H9 (cell line): ENCODE data around the gene ARHGEF2. TPM values are rescaled to one million over a fixed set of nuclear protein-coding genes. Genes with fewer than 3 reads are reported as not detected.
"Not testable (repeated sequence)": the region's sequence is repeated elsewhere in the genome, so short reads cannot be mapped to it uniquely, and the experiment has no call there.

Experiments
- DNase-seq: peaks from one replicate; pipeline ENCODE4 v3.0.0-alpha.2; 2017
- H2AFZ ChIP-seq: one replicate; pipeline ENCODE4 v1.6.1; 2013; ENCODE audit warnings: mild to moderate bottlenecking, low read length, control low read depth, moderate library complexity
- H2AK5ac ChIP-seq: 2 replicates; pipeline ENCODE4 v1.6.1; 2013; ENCODE audit warnings: low read length, control low read depth, mixed read lengths; ENCODE audit not compliant: insufficient read length
- H2BK120ac ChIP-seq: one replicate; pipeline ENCODE4 v1.6.1; 2013; ENCODE audit warnings: low read depth, mild to moderate bottlenecking, low read length, control low read depth, inconsistent platforms; ENCODE audit not compliant: poor library complexity, severe bottlenecking
- H2BK12ac ChIP-seq: 2 replicates; pipeline ENCODE4 v1.6.1; 2013; ENCODE audit warnings: low read length, control low read depth, mixed read lengths, low read depth; ENCODE audit not compliant: insufficient read length
- H2BK15ac ChIP-seq: 2 replicates; pipeline ENCODE4 v1.6.1; 2013; ENCODE audit warnings: low read depth, low read length, control low read depth
- H2BK20ac ChIP-seq: one replicate; pipeline ENCODE4 v1.6.1; 2013; ENCODE audit warnings: low read depth, mild to moderate bottlenecking, low read length, control low read depth, inconsistent platforms; ENCODE audit not compliant: poor library complexity, severe bottlenecking
- H2BK5ac ChIP-seq: 2 replicates; pipeline ENCODE4 v1.6.1; 2013; ENCODE audit warnings: low read length, control low read depth, mixed read lengths; ENCODE audit not compliant: insufficient read length
- H3K14ac ChIP-seq: 2 replicates; pipeline ENCODE4 v1.6.1; 2013; ENCODE audit warnings: low read length, control low read depth; ENCODE audit not compliant: insufficient read depth
- H3K18ac ChIP-seq: 2 replicates; pipeline ENCODE4 v1.6.1; 2013; ENCODE audit warnings: low read depth, mild to moderate bottlenecking, mixed read lengths, low read length, control low read depth; ENCODE audit not compliant: insufficient read length
- H3K23ac ChIP-seq: 2 replicates; pipeline ENCODE4 v1.6.1; 2013; ENCODE audit warnings: low read length, control low read depth, mixed read lengths, low read depth; ENCODE audit not compliant: insufficient read length
- H3K23me2 ChIP-seq: 2 replicates; pipeline ENCODE4 v1.6.1; 2013; ENCODE audit warnings: low read depth, mild to moderate bottlenecking, mixed read lengths, low read length, control low read depth; ENCODE audit not compliant: insufficient read length, poor library complexity, severe bottlenecking
- H3K27ac ChIP-seq: 2 replicates; pipeline ENCODE4 v1.5.1; 2013; ENCODE audit warnings: low read length, control low read depth, mixed read lengths, low read depth; ENCODE audit not compliant: insufficient read length
- H3K27me3 ChIP-seq: 2 replicates; pipeline ENCODE4 v1.6.1; 2013; ENCODE audit warnings: low read length, control low read depth, inconsistent platforms; ENCODE audit not compliant: insufficient read depth
- H3K4ac ChIP-seq: 2 replicates; pipeline ENCODE4 v1.6.1; 2013; ENCODE audit warnings: low read depth, mild to moderate bottlenecking, control low read depth, inconsistent platforms, low read length, moderate library complexity
- H3K4me1 ChIP-seq: 2 replicates; pipeline ENCODE4 v1.6.1; 2013; ENCODE audit warnings: low read length, control low read depth, inconsistent platforms; ENCODE audit not compliant: insufficient read depth
- H3K4me2 ChIP-seq: 2 replicates; pipeline ENCODE4 v1.6.1; 2013; ENCODE audit warnings: low read length, control low read depth, mixed read lengths; ENCODE audit not compliant: insufficient read length, insufficient read depth
- H3K56ac ChIP-seq: 2 replicates; pipeline ENCODE4 v1.6.1; 2013; ENCODE audit warnings: low read depth, mild to moderate bottlenecking, mixed read lengths, low read length, control low read depth; ENCODE audit not compliant: insufficient read length
- H3K79me1 ChIP-seq: 2 replicates; pipeline ENCODE4 v1.6.1; 2013; ENCODE audit warnings: low read depth, mild to moderate bottlenecking, moderate library complexity, low read length, control low read depth, inconsistent platforms; ENCODE audit not compliant: insufficient read depth, poor library complexity, severe bottlenecking
- H3K79me2 ChIP-seq: 2 replicates; pipeline ENCODE4 v1.6.1; 2013; ENCODE audit warnings: low read length, control low read depth, inconsistent platforms; ENCODE audit not compliant: insufficient read depth
- H3K9ac ChIP-seq: 2 replicates; pipeline ENCODE4 v1.6.1; 2013; ENCODE audit warnings: low read length, control low read depth, mixed read lengths; ENCODE audit not compliant: insufficient read length; ENCODE audit errors: extremely low read depth
- H3K9me3 ChIP-seq: one replicate; pipeline ENCODE4 v1.6.1; 2013; ENCODE audit warnings: low read depth, low read length, inconsistent platforms; ENCODE audit not compliant: control insufficient read depth
- H3T11ph ChIP-seq: one replicate; pipeline ENCODE4 v1.6.1; 2013; ENCODE audit warnings: mild to moderate bottlenecking, low read length, control low read depth, inconsistent platforms
- H4K20me1 ChIP-seq: one replicate; pipeline ENCODE4 v1.6.1; 2013; ENCODE audit not compliant: control insufficient read depth, insufficient read length, insufficient read depth
- H4K5ac ChIP-seq: 2 replicates; pipeline ENCODE4 v1.6.1; 2013; ENCODE audit warnings: low read depth, mild to moderate bottlenecking, mixed read lengths, low read length, control low read depth; ENCODE audit not compliant: insufficient read length
- H4K8ac ChIP-seq: replicated peaks from 2 replicates; pipeline ENCODE4 v1.6.1; 2013; ENCODE audit warnings: low read length, control low read depth, mixed read lengths, low read depth; ENCODE audit not compliant: insufficient read length
- H4K91ac ChIP-seq: 2 replicates; pipeline ENCODE4 v1.6.1; 2013; ENCODE audit warnings: low read depth, mild to moderate bottlenecking, moderate library complexity, mixed read lengths, low read length, control low read depth; ENCODE audit not compliant: insufficient read length
- H3K27ac Mint-ChIP-seq, 3 experiments: 2 replicates in 2 of 3; 3 replicates in 1 of 3; pipeline ENCODE4 v1.8.0; 2020 to 2021; ENCODE audit warnings: mixed read lengths in 3 of 3, mild to moderate bottlenecking in 1 of 3, moderate library complexity in 1 of 3
- H3K27me3 Mint-ChIP-seq: 2 replicates; pipeline ENCODE4 v1.8.0; 2021; ENCODE audit warnings: low read depth, mild to moderate bottlenecking, moderate library complexity, mixed read lengths
- H3K36me3 Mint-ChIP-seq, 3 experiments: 2 replicates in 2 of 3; 3 replicates in 1 of 3; pipeline ENCODE4 v1.8.0; 2020 to 2021; ENCODE audit warnings: low read depth in 3 of 3, mixed read lengths in 3 of 3; ENCODE audit not compliant: insufficient read depth in 1 of 3
- H3K4me1 Mint-ChIP-seq, 2 experiments: 2 replicates each; pipeline ENCODE4 v1.8.0; 2020; ENCODE audit warnings: mixed read lengths in 2 of 2
- H3K4me3 Mint-ChIP-seq, 2 experiments: 2 replicates in 1 of 2; 3 replicates in 1 of 2; pipeline ENCODE4 v1.8.0; 2020 to 2021; ENCODE audit warnings: mild to moderate bottlenecking in 2 of 2, mixed read lengths in 2 of 2, moderate library complexity in 1 of 2
- H3K9me3 Mint-ChIP-seq, 2 experiments: 2 replicates in 1 of 2; 3 replicates in 1 of 2; pipeline ENCODE4 v1.8.0; 2020; ENCODE audit warnings: mild to moderate bottlenecking in 2 of 2, mixed read lengths in 2 of 2, moderate library complexity in 1 of 2
- CTCF ChIP-seq: fragments of 200-600 bp; sonication (generic); conservative IDR thresholded peaks from 3 replicates; pipeline ENCODE4 v1.8.0; 2021; ENCODE audit warnings: antibody characterized with exemption, mild to moderate bottlenecking
- WGBS: extraction: QIAGEN DNeasy Blood & Tissue Kit; methylation state at CpG from one replicate; pipeline ENCODE4 v1.1.7; 2013; ENCODE audit warnings: missing lambda C conversion rate, low lambda C conversion rate, mixed read lengths; ENCODE audit not compliant: insufficient read length; ENCODE audit errors: extremely low coverage; 5-methylcytosine and 5-hydroxymethylcytosine counted together
- total RNA-seq: library from RNA; stranded (reverse); gene quantifications from 2 replicates; pipeline ENCODE4 v1.2.1, GENCODE V29; 2021

Gene ARHGEF2
- total RNA-seq, 1 experiment from 2014 or later: 111 TPM

- H3K79me2 ChIP-seq: no peaks in the 10 kb centered on the region
- Mint-ChIP-seq H3K9me3 (no peaks in the 10 kb centered on the region), H3K27me3 (peaks cover 4% of the 10 kb centered on the region), H3K27ac (no peak overlapping the region), H3K4me3 (no peak overlapping the region), H3K36me3 (no peaks in the 10 kb centered on the region), H3K4me1 (peaks cover 26 to 33% of the 10 kb centered on the region in 2 experiments)
- no CpG with 5 or more reads among the region's 9 CpGs for WGBS
- DNase-seq: peak; percentile 87
- no peak overlapping the region for H3K4me2 ChIP-seq
- no peak overlapping the region; the same call in 1 of the 2 replicates for H3K14ac ChIP-seq
- no peak overlapping the region for H2AFZ ChIP-seq
- peak; percentile 99 for TF ChIP-seq CTCF
- no peak overlapping the region for H3K56ac ChIP-seq
- H3T11ph ChIP-seq: no peak overlapping the region
- H3K18ac ChIP-seq: no peak overlapping the region
- H2BK120ac ChIP-seq: no peak overlapping the region
- no peak overlapping the region for H3K4ac ChIP-seq
- H3K27me3 ChIP-seq: no peaks in the 10 kb centered on the region
- no peak overlapping the region for H3K27ac ChIP-seq
- H2BK12ac ChIP-seq: no peak overlapping the region
- no peak overlapping the region for H3K23ac ChIP-seq
- no peak overlapping the region for H2BK15ac ChIP-seq
- no peak overlapping the region for H2BK5ac ChIP-seq
- H2BK20ac ChIP-seq: no peak overlapping the region
- H3K23me2 ChIP-seq: no peaks in the 10 kb centered on the region
- no peak overlapping the region for H4K8ac ChIP-seq
- no peak overlapping the region for H4K5ac ChIP-seq
- H3K9ac ChIP-seq: no peak overlapping the region
- H2AK5ac ChIP-seq: no peak overlapping the region
- no peaks in the 10 kb centered on the region for H4K20me1 ChIP-seq
- no peaks in the 10 kb centered on the region for H3K79me1 ChIP-seq
- H4K91ac ChIP-seq: no peak overlapping the region
- no peaks in the 10 kb centered on the region for H3K4me1 ChIP-seq
- no peaks in the 10 kb centered on the region for H3K9me3 ChIP-seq
These were observed 11.1 kb upstream of the ARHGEF2 start for GRCh38 chr1:155989242-155990004.

GRCh38 chr1:155984903-155985645, 6.7 kb upstream of the ARHGEF2 start:
- H2BK12ac ChIP-seq: peak overlapping the region; percentile 77
- not testable (repeated sequence) for H3K4me3 Mint-ChIP-seq, DNase-seq, H3K14ac ChIP-seq, H3K27ac Mint-ChIP-seq, H3K4me1 ChIP-seq, H3K27me3 ChIP-seq, H3K9me3 Mint-ChIP-seq, H3K36me3 Mint-ChIP-seq, H3K56ac ChIP-seq, H4K8ac ChIP-seq, H4K91ac ChIP-seq, H3K18ac ChIP-seq, H2AFZ ChIP-seq, H3K27me3 Mint-ChIP-seq, H3K79me2 ChIP-seq, H3K79me1 ChIP-seq, H3K9ac ChIP-seq, H3K4ac ChIP-seq, H4K5ac ChIP-seq, H2BK15ac ChIP-seq, H4K20me1 ChIP-seq, H3K9me3 ChIP-seq, H3K23me2 ChIP-seq, H2BK5ac ChIP-seq, H2BK120ac ChIP-seq, H3K23ac ChIP-seq, H3K27ac ChIP-seq, H2BK20ac ChIP-seq, H2AK5ac ChIP-seq, H3T11ph ChIP-seq
- H3K4me1 Mint-ChIP-seq: peaks cover 64 to 75% of the 10 kb centered on the region in 2 experiments
- peak overlapping the region; percentile 19 for H3K4me2 ChIP-seq
- no CpG with 5 or more reads among the region's 11 CpGs for WGBS
